SH-SY5Y (cell line): ENCODE measurements around the gene CDIPT.

Experiments
- GATA2 ChIP-seq: IDR thresholded peaks from 2 replicates; pipeline ENCODE4 v1.6.1; 2011; ENCODE audit warnings: mild to moderate bottlenecking, low read depth, low read length
- GATA3 ChIP-seq: IDR thresholded peaks from 2 replicates; pipeline ENCODE4 v1.6.1; 2011; ENCODE audit warnings: low read depth, mild to moderate bottlenecking, low read length, moderate library complexity

DNA sequence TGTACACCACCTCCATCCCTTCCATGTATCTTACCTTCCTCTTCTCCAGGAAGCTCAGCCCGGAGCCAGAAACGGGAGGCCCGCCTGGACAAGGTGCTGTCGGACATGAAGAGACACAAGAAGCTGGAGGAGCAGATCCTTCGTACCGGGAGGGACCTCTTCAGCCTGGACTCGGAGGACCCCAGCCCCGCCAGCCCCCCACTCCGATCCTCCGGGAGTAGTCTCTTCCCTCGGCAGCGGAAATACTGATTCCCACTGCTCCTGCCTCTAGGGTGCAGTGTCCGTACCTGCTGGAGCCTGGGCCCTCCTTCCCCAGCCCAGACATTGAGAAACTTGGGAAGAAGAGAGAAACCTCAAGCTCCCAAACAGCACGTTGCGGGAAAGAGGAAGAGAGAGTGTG, 43.5 kb downstream of the CDIPT start:
- no peak for TF ChIP-seq GATA2
- TF ChIP-seq GATA3, result no peak
